Stimulated activated CD4-positive, alpha-beta T cell treated with anti-CD3 and anti-CD28 coated beads, Interleukin-12 subunit alpha, Interleukin-12 subunit beta, amount 100 ng/mL, for 4 hours (primary cell): ENCODE results near the gene AADAC.
"Not testable (repeated sequence)": the region's sequence is repeated elsewhere in the genome, so short reads cannot be mapped to it uniquely, and the experiment has no call there.

ENCODE experiments used
- DNase-seq: peaks from one replicate; pipeline ENCODE4 v3.0.0-alpha.2; 2020

The AADAC gene

GRCh38 chr3:151813799-151814198, at the start of gene AADAC:
Gene AADAC (plus strand): TSS chr3:151814116. CDS start chr3:151814163, 47 bp downstream.
- DNase-seq = no peak

GRCh38 chr3:151764699-151765098, 49.2 kb upstream of the AADAC start:
- not testable (repeated sequence) for DNase-seq

GRCh38 chr3:151765685-151766084, 48.2 kb upstream of the AADAC start:
- DNase-seq = no peak

GRCh38 chr3:151766454-151766853, 47.5 kb upstream of the AADAC start:
- no peak for DNase-seq

- no peak for DNase-seq
Observed at GRCh38 chr3:151768393-151768930, 45.5 kb upstream of the AADAC start.

- DNase-seq = no peak
Observed at GRCh38 chr3:151769175-151769574, 44.7 kb upstream of the AADAC start.

- DNase-seq = no peak
Observed at GRCh38 chr3:151770956-151771355, 43.0 kb upstream of the AADAC start.

GRCh38 chr3:151772825-151773480, 41.0 kb upstream of the AADAC start:
- no peak for DNase-seq

GRCh38 chr3:151774235-151774634, 39.7 kb upstream of the AADAC start:
- DNase-seq = no peak

- DNase-seq = no peak
Observed at GRCh38 chr3:151774910-151775309, 39.0 kb upstream of the AADAC start.

- DNase-seq = no peak
Observed at GRCh38 chr3:151775314-151776258, 38.3 kb upstream of the AADAC start.

GRCh38 chr3:151776259-151776740, 37.6 kb upstream of the AADAC start:
- DNase-seq = no peak

GRCh38 chr3:151777880-151778279, 36.0 kb upstream of the AADAC start:
- DNase-seq = no peak

GRCh38 chr3:151787626-151788025, 26.3 kb upstream of the AADAC start:
- no peak for DNase-seq

- no peak for DNase-seq
Observed at GRCh38 chr3:151788401-151788800, 25.5 kb upstream of the AADAC start.

- no peak for DNase-seq
Observed at GRCh38 chr3:151789853-151790463, 24.0 kb upstream of the AADAC start.

GRCh38 chr3:151790763-151791162, 23.2 kb upstream of the AADAC start:
- DNase-seq = not testable (repeated sequence)

- no peak for DNase-seq
Observed at GRCh38 chr3:151792411-151792810, 21.5 kb upstream of the AADAC start.

- DNase-seq = no peak
Observed at GRCh38 chr3:151793636-151794035, 20.3 kb upstream of the AADAC start.

- no peak for DNase-seq
Observed at GRCh38 chr3:151794080-151794479, 19.8 kb upstream of the AADAC start.

- DNase-seq = no peak
Observed at GRCh38 chr3:151795276-151795675, 18.6 kb upstream of the AADAC start.

- no peak for DNase-seq
Observed at GRCh38 chr3:151796105-151796680, 17.7 kb upstream of the AADAC start.

- DNase-seq = no peak
Observed at GRCh38 chr3:151798466-151798865, 15.4 kb upstream of the AADAC start.
